ENCODE results near the gene PRR20B.
"Not testable (repeated sequence)": the region's sequence is repeated elsewhere in the genome, so short reads cannot be mapped to it uniquely, and the experiment has no call there.

The PRR20B gene

GRCh38 chr13:57147188-57147587 lies at the start of gene PRR20B:
PRR20B (plus strand) TSS chr13:57147488; CDS start chr13:57147875, 387 bp downstream.
- not testable (repeated sequence) for DNase-seq

- no peak for DNase-seq
Measured at GRCh38 chr13:57114945-57115344, 32.3 kb upstream of the PRR20B start.

- DNase-seq: no peak
Measured at GRCh38 chr13:57123681-57124080, 23.6 kb upstream of the PRR20B start.

- DNase-seq: no peak
Measured at GRCh38 chr13:57128909-57129308, 18.4 kb upstream of the PRR20B start.

- no peak for DNase-seq
Measured at GRCh38 chr13:57136093-57136492, 11.2 kb upstream of the PRR20B start.

GRCh38 chr13:57137585-57137984 lies 9.7 kb upstream of the PRR20B start:
- no peak for DNase-seq

GRCh38 chr13:57138988-57139387 lies 8.3 kb upstream of the PRR20B start:
- DNase-seq: no peak

GRCh38 chr13:57139781-57140180 lies 7.5 kb upstream of the PRR20B start:
- not testable (repeated sequence) for DNase-seq

- DNase-seq: not testable (repeated sequence)
Measured at GRCh38 chr13:57140235-57140968, 6.9 kb upstream of the PRR20B start, which contains the start of gene PRR20A. PRR20A (plus strand) TSS chr13:57140918; CDS start chr13:57141305, 387 bp downstream.

- not testable (repeated sequence) for DNase-seq
Measured at GRCh38 chr13:57148106-57148505, 818 bp downstream of the PRR20B start.

GRCh38 chr13:57153761-57154160 lies 6.5 kb downstream of the PRR20B start, which contains the start of gene PRR20C:
PRR20C (plus strand) TSS chr13:57154061; CDS start chr13:57154448, 387 bp downstream.
- not testable (repeated sequence) for DNase-seq

GRCh38 chr13:57160332-57160731 lies 13.0 kb downstream of the PRR20B start, which contains the start of gene PRR20D:
PRR20D (plus strand) TSS chr13:57160632; CDS start chr13:57161019, 387 bp downstream.
- not testable (repeated sequence) for DNase-seq

GRCh38 chr13:57166897-57167296 lies 19.6 kb downstream of the PRR20B start, which contains the start of gene PRR20E:
PRR20E (plus strand) TSS chr13:57167197; CDS start chr13:57167584, 387 bp downstream.
- not testable (repeated sequence) for DNase-seq

- no peak for DNase-seq
Measured at GRCh38 chr13:57191667-57192066, 44.4 kb downstream of the PRR20B start.

All from activated CD4-positive, alpha-beta T cell treated with anti-CD3 and anti-CD28 coated beads, Interleukin-2, amount 50 U/mL, for 48 hours (primary cell).